ENCODE measurements around the gene FALEC.

DNA sequence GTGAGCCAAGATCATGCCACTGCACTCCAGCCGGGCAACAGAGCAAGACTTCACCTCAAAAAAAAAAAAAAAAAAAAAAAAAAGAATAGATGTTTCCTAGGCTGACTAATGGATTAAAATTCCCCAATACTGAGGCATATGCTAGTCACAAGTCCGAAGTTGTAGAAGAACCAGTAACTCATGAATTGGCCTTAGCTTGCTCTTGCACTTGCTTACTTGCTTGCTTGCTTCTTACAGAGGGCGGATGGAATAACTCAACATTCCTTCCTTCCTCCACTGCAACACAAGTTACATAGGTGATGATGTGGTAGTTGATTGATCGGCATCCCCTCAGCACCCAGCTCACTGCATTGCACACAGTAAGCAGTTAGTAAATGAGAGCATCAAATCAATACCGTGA is 31.1 kb upstream of the FALEC start:
- no peak for TF ChIP-seq POLR2A (IDR thresholded peaks at IDR 0.05)
- TF ChIP-seq, protein P1, sequence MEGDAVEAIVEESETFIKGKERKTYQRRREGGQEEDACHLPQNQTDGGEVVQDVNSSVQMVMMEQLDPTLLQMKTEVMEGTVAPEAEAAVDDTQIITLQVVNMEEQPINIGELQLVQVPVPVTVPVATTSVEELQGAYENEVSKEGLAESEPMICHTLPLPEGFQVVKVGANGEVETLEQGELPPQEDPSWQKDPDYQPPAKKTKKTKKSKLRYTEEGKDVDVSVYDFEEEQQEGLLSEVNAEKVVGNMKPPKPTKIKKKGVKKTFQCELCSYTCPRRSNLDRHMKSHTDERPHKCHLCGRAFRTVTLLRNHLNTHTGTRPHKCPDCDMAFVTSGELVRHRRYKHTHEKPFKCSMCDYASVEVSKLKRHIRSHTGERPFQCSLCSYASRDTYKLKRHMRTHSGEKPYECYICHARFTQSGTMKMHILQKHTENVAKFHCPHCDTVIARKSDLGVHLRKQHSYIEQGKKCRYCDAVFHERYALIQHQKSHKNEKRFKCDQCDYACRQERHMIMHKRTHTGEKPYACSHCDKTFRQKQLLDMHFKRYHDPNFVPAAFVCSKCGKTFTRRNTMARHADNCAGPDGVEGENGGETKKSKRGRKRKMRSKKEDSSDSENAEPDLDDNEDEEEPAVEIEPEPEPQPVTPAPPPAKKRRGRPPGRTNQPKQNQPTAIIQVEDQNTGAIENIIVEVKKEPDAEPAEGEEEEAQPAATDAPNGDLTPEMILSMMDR (IDR thresholded peaks at IDR 0.05), result no peak

All from adrenal gland (tissue), 5 donors.